Measurements from ENCODE around the gene CGN. TPM values are rescaled to one million over a fixed set of nuclear protein-coding genes. Genes with fewer than 3 reads are reported as not detected.

Gene CGN
- total RNA-seq, 1 experiment from 2014 or later, result 1.6 TPM

DNA sequence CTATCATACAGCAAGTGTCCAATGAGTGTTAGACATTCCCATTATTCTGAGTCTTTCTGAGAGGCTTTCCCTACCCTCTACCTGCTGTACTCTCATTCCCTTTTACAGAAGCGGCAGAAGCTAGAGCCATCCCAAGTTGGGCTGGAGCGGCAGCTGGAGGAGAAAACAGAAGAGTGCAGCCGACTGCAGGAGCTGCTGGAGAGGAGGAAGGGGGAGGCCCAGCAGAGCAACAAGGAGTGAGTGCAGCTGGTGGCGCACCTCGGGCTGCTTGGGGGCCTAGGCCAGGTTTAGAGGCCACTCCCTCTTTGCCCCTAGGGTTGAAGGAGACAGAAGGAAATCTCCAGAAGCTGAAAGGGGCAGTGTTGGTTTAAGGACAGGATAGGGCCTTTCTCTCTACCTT lies 12.1 kb downstream of the CGN start:
- no peak for DNase-seq (ENCODE audit: low read depth)

DNA sequence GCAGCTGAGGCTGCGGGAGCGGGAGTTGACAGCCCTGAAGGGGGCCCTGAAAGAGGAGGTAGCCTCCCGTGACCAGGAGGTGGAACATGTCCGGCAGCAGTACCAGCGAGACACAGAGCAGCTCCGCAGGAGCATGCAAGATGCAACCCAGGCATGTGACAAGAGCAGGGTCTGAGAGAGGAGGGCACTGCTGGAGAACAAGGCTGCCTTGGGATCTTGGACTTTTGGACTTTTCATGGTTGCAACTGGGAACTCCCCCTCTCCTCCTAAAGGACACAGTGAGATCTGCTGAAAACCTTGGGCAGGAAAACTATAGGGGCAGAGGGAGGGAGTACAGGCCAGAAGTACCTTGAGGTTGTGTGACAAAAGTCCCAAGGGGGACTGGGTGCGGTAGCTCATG lies 13.5 kb downstream of the CGN start:
- no peak for DNase-seq (ENCODE audit: low read depth)

- no peak for DNase-seq (ENCODE audit: low read depth)
Measured at GRCh38 chr1:151526735-151527525, 15.7 kb downstream of the CGN start.

GRCh38 chr1:151529211-151529702 lies 18.1 kb downstream of the CGN start:
- no peak for DNase-seq (ENCODE audit: low read depth)

GRCh38 chr1:151529781-151530180 lies 18.6 kb downstream of the CGN start:
- DNase-seq (ENCODE audit: low read depth), result no peak

DNA sequence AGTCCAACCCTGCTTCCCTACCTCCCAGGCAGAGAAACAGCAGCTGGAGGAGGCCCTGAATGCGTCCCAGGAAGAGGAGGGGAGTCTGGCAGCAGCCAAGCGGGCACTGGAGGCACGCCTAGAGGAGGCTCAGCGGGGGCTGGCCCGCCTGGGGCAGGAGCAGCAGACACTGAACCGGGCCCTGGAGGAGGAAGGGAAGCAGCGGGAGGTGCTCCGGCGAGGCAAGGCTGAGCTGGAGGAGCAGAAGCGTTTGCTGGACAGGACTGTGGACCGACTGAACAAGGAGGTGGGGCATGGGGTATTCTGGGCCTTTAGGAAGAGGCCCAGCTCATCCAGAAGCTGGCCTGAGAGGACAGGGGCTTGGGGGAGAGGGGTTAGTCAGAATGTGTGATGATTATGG lies 19.3 kb downstream of the CGN start:
- DNase-seq (ENCODE audit: low read depth), result no peak

DNA sequence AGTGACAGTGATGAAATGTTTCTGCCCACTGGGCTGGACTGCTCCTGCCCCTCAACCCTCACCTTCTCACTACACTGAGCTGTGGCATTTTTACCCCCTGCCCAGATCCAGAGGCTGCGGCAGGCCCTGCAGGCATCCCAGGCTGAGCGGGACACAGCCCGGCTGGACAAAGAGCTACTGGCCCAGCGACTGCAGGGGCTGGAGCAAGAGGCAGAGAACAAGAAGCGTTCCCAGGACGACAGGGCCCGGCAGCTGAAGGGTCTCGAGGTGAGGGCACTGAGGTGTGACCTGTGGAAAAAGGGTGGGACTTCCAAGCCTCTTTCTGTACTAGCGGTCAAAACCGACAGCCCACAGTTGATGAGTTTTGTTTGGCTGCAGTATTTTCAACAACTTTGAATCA lies 22.7 kb downstream of the CGN start:
- DNase-seq (ENCODE audit: low read depth), result no peak

GRCh38 chr1:151534662-151535278 lies 23.6 kb downstream of the CGN start:
- DNase-seq (ENCODE audit: low read depth), result peak; percentile 66

DNA sequence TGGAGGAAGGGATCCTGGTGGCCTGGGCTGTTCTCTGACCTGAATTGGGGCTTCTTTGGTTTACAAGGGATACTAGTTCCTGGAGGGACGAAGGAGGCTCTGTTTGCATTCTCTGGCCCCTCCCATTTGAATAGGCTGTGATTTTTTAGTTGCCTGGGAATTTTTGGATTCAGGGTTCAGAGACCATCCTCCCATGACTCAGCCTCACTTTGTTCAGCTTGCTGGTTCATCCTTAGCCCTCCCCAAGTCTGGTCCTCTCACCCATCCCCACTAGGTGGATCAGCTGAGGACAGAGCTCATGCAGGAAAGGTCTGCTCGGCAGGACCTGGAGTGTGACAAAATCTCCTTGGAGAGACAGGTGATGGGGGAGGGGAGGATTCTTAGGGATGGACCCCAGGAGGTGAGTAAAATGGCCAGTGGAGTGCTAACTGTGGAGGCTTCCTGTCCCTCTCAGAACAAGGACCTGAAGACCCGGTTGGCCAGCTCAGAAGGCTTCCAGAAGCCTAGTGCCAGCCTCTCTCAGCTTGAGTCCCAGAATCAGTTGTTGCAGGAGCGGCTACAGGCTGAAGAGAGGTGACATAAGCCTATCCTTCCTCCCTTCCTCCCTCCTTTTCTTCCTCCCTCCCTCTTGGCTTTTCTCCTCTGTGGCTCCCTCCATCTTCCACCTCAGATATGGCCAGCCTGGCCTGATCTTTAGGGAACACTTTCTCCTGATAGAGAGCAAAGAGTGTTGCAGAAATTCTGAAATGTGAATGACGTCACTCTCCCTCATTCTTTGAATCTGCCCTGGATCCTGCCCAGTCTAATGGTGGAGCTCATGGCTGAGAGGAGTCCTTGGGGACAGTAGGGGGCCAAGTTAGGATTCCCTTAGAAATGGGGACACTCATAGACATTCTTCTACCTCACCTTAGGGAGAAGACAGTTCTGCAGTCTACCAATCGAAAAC lies 24.4 kb downstream of the CGN start:
- peak; percentile 37 for DNase-seq (ENCODE audit: low read depth)

- no peak for DNase-seq (ENCODE audit: low read depth)
Measured at GRCh38 chr1:151536499-151536898, 25.3 kb downstream of the CGN start.

DNA sequence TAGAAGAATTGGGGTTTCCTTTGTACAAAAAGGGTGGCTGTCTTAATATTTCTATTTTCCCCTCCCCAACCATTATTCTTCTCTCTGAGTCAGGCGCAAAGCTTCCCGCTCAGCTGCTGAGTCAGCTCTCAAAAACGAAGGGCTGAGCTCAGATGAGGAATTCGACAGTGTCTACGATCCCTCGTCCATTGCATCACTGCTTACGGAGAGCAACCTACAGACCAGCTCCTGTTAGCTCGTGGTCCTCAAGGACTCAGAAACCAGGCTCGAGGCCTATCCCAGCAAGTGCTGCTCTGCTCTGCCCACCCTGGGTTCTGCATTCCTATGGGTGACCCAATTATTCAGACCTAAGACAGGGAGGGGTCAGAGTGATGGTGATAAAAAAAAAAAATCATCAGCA lies 25.9 kb downstream of the CGN start:
- peak; percentile 93 for DNase-seq (ENCODE audit: low read depth)

- DNase-seq (ENCODE audit: low read depth), result peak; percentile 96
Measured at GRCh38 chr1:151539321-151540020, 28.3 kb downstream of the CGN start.

DNA sequence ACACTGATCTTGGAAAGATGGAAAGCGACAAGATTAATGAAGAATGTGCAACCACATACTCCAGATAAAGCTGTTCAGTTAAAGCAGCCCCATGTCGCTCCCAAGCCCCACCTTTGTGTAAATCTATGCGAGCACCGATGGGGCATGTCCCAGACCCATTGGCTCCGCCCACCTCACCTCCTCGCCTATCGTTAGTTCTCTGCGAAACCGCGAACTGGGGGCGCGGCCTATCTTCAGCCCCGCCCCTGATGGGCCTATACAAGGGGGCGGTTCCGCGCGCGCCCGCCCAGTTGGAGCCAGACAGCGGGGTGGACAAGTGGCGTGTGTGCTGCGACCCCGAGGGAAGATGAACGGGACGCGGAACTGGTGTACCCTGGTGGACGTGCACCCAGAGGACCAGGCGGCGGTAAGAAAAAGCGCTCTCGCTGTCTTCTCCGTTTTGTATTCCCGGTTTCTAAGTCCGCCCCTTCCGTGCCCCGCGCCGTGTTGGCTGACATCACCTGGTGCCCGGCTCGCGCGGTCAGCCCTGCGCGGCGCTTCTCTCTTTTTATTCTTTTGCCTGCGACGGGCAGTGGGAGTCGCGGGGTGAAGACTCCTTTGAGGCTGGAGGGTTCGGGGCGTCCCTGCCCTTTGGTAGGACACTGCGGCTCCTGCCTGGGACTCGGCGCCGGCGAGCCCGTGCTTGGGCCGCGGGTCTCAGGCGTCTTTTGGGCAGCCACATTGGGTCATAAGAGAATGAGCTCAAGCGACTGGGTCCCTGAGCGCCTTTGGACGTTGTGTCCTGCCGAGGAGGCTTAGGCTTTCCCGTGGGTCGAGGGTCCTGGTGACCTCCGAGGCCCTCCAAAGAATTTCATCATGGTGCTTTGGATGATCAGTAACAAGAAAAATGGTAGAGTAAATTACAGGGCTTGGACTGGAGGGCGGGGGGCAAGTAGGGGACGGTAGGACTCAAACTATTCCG lies 29.1 kb downstream of the CGN start, which contains the start of gene TUFT1:
TUFT1 (plus strand) TSS at position 289 of the 961 bp plus-strand sequence; CDS start at position 347, 58 bp downstream.
- DNase-seq (ENCODE audit: low read depth), result peak; percentile 89

DNA sequence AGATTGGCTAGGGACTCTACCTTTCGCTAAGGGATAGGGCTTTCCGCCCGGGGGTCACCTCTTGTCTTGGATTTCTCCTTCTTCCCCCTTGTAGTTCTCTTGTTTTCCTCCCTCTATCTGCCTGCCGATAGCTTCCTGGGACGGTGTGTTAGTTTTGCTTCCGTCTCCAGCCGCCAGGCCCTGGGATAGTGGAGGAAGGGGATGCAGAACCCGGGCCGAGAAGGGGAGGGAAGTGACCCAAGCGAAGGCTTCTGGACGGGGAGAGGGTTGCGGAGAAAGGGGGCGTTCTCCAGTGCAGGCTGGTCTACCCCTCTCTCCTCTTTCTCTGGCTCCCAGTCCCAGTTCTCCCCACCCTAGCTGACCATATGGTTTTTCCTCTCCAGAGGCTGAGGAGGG lies 29.8 kb downstream of the CGN start:
- peak; percentile 27 for DNase-seq (ENCODE audit: low read depth)

- DNase-seq (ENCODE audit: low read depth), result no peak
Measured at GRCh38 chr1:151541752-151542151, 30.6 kb downstream of the CGN start.

DNA sequence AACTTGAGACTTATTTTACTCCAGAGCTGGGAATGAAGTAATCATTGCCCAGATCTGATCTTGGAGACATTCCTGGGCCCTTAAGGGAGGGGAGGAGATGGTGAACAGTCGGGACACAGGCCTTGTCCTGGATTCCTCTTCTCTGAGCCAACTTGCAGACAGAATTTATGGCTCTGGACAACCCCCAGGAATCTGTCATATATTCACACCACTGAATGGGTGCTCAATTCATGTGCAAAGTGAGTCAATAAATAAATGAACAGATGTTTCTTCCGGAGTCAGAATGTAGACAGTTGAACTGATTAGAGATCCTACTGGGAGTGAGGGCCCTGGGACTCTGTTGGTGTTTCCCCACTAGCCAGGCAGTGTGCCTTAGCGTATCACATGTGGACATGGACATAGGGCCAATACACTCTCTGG lies 31.5 kb downstream of the CGN start:
- DNase-seq (ENCODE audit: low read depth), result peak; percentile 50

DNA sequence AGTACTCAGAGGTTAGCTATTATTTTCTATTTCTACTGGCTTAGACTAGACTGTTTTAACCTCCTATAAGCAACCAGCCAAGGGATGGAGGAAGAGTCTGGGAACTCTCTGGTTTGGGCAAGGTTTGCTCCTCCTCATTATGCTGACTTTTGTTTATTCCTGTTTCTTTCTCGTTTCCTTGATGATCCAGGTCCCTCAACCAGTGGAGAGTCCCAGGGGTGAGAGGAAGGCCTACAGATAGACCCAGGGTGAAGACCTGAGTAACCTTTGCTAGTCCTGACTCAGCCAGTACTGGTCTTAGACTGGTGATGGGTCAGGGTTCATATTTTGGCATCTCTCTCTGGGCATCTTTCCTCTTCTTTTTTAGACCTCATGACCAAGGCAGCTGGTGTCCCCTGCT lies 34.4 kb downstream of the CGN start:
- DNase-seq (ENCODE audit: low read depth), result no peak

GRCh38 chr1:151546011-151546925 lies 35.1 kb downstream of the CGN start:
- DNase-seq (ENCODE audit: low read depth), result no peak

All from HT1080 (cell line).